ENCODE data around the gene MIGA2. TPM values are rescaled to one million over a fixed set of nuclear protein-coding genes. Genes with fewer than 3 reads are reported as not detected.

Gene MIGA2
- total RNA-seq, 1 experiment from 2014 or later, result 23.7 TPM

DNA sequence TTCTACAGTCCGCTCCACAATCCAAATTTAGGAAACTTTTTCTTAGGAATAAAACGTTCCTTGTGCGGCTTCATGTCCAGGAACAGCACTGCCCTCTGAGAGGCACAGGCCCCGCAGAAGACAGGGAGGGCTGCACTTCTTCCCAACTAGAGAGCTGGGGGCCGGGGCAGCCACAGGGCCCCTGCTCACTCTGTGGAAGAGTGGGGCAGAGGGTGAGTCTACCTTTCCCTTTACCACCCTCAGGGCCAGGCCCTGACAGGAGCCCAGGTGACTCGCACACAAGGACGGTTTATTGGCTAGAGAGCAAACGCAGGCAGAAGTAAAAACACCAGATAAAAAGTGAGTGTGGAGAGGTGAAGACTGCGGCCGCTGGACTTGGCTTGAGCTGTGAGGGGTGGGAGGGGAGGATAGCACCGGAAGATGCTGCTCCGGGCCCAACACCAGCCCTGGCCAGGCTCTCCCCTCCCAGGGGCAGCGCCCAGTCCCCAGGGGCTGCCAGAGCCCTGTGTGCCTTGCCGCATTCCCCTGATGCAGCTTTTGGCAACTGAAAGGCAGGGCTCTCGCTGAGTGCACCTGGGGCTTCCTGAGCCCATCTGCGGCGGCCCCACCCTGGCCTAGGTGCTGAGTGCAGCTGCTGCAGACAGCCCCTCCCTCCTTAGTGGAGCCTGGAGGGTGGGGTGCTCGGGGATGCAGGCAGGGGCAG, 28.5 kb upstream of the MIGA2 start (continued):
- TF ChIP-seq FOSL1 (IDR thresholded peaks at IDR 0.05; ENCODE audit: low read depth) (no peak), SRF (IDR thresholded peaks at IDR 0.05; ENCODE audit: low read depth) (no peak), CEBPB (IDR thresholded peaks at IDR 0.05; ENCODE audit: low read depth) (no peak), CBX3 (IDR thresholded peaks at IDR 0.05; ENCODE audit: low read depth) (no peak), SP1 (IDR thresholded peaks at IDR 0.05; ENCODE audit: low read depth) (no peak)
- TF ChIP-seq, protein P1, sequence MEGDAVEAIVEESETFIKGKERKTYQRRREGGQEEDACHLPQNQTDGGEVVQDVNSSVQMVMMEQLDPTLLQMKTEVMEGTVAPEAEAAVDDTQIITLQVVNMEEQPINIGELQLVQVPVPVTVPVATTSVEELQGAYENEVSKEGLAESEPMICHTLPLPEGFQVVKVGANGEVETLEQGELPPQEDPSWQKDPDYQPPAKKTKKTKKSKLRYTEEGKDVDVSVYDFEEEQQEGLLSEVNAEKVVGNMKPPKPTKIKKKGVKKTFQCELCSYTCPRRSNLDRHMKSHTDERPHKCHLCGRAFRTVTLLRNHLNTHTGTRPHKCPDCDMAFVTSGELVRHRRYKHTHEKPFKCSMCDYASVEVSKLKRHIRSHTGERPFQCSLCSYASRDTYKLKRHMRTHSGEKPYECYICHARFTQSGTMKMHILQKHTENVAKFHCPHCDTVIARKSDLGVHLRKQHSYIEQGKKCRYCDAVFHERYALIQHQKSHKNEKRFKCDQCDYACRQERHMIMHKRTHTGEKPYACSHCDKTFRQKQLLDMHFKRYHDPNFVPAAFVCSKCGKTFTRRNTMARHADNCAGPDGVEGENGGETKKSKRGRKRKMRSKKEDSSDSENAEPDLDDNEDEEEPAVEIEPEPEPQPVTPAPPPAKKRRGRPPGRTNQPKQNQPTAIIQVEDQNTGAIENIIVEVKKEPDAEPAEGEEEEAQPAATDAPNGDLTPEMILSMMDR (IDR thresholded peaks at IDR 0.05 in 2 of 3, conservative IDR thresholded peaks at IDR 0.05 in 1 of 3; ENCODE audit: borderline replicate concordance in 1 of 3, insufficient read depth in 1 of 3, low read depth in 2 of 3, low read length in 2 of 3), result no peak
- TF ChIP-seq, protein P2, sequence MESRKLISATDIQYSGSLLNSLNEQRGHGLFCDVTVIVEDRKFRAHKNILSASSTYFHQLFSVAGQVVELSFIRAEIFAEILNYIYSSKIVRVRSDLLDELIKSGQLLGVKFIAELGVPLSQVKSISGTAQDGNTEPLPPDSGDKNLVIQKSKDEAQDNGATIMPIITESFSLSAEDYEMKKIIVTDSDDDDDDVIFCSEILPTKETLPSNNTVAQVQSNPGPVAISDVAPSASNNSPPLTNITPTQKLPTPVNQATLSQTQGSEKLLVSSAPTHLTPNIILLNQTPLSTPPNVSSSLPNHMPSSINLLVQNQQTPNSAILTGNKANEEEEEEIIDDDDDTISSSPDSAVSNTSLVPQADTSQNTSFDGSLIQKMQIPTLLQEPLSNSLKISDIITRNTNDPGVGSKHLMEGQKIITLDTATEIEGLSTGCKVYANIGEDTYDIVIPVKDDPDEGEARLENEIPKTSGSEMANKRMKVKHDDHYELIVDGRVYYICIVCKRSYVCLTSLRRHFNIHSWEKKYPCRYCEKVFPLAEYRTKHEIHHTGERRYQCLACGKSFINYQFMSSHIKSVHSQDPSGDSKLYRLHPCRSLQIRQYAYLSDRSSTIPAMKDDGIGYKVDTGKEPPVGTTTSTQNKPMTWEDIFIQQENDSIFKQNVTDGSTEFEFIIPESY (IDR thresholded peaks at IDR 0.05; ENCODE audit: extremely low read depth, insufficient replicate concordance, low read length), result no peak

DNA sequence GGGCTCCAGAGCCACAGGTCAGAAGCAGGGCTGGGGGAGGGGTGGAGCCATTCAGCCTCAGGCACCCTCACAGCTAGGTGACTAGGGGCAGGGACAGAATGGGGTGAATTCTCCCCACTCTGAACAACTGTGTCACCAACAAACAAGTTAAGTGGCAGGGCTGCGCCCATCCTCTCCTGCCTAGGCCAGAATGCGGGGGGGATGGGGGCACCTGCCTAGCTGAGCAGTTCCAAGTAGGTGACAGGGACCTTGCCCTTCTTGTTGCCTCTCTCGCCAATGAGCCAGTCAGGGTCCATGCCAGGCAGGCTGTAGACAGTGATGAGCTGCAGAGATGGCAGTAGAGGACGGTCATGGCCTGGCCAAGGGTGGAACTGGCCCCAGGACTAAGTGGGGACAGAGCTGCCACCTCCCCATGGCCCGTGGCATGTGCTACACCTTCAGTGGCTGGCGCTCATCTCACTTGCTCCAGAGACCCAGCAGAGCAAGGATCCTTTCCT, 27.9 kb upstream of the MIGA2 start:
- no peak overlapping the region for H3K27ac ChIP-seq (ENCODE audit: low read depth, low read length)
- H3K36me3 ChIP-seq (ENCODE audit: control insufficient read depth in 1 of 2, insufficient read depth in 2 of 2, low read length in 2 of 2), result peaks cover 7 to 32% of the 10 kb centered on the region in 2 experiments; a peak in 3 of 4 replicates
- ChIA-PET POLR2A (no interaction called here), RAD21 (ENCODE audit: low non-redundant PET in 1 of 2, low total read pairs in 2 of 2, uncharacterized antibody in 2 of 2, unreplicated experiment in 2 of 2) (interaction anchor here in 1 of 2 experiments (0.6 kb wide), 1 partner anchor 41 kb away, joined by 4 read pairs; no protein-coding TSS in a partner anchor), CTCF (no interaction called here)
- H3K9me2 ChIP-seq (ENCODE audit: insufficient read depth), result no peaks in the 10 kb centered on the region
- intact Hi-C loops (cut with micrococcal nuclease), result no loop called here
- H3K79me2 ChIP-seq (ENCODE audit: insufficient read depth, low read length), result no peaks in the 10 kb centered on the region
- H2AFZ ChIP-seq (ENCODE audit: low read depth, low read length, poor library complexity, severe bottlenecking), result no peak overlapping the region
- ATAC-seq (no peak), DNase-seq (ENCODE audit: low read depth, low spot score) (no peak)
- H3K27me3 ChIP-seq (ENCODE audit: insufficient read depth, low read length), result no peaks in the 10 kb centered on the region
- no peaks in the 10 kb centered on the region for H4K20me1 ChIP-seq (ENCODE audit: insufficient read depth)
- H3K4me3 ChIP-seq (replicated peaks in 1 of 2; ENCODE audit: low read depth in 1 of 2, low read length in 2 of 2), result no peak overlapping the region
- BruUV-seq (replicated peaks), result no TSS peak
- no peak overlapping the region for H3K4me2 ChIP-seq (ENCODE audit: low read length)
- no peaks in the 10 kb centered on the region for H3K9me3 ChIP-seq (ENCODE audit: control insufficient read depth in 1 of 2, insufficient read depth in 1 of 2, low read depth in 1 of 2, low read length in 2 of 2)
- no peak overlapping the region for H3K9ac ChIP-seq (ENCODE audit: low read length)
- no peaks in the 10 kb centered on the region for H3K4me1 ChIP-seq (ENCODE audit: control insufficient read depth in 1 of 2, insufficient read depth in 2 of 2, low read length in 2 of 2)
- TF ChIP-seq ZFX (IDR thresholded peaks at IDR 0.05) (no peak), ELF1 (IDR thresholded peaks at IDR 0.05; ENCODE audit: borderline replicate concordance, low read depth) (no peak), YY1 (IDR thresholded peaks at IDR 0.05; ENCODE audit: extremely low read depth, insufficient replicate concordance, low read depth, low read length) (no peak), SIN3A (IDR thresholded peaks at IDR 0.05; ENCODE audit: low read depth) (no peak)
